C4-2B (cell line): ENCODE measurements around the gene WFDC1.

Source experiments
- H3K27ac ChIP-seq: fragments of 450-650 bp; 2 replicates; pipeline ENCODE4 v1.5.1; 2017
- ZFX ChIP-seq: fragments of 450-650 bp; IDR thresholded peaks from 2 replicates; pipeline ENCODE4 v1.6.1; 2017
- TF ChIP-seq, protein P1 (sequence below): fragments of 450-650 bp; conservative IDR thresholded peaks from 2 replicates; pipeline ENCODE4 v1.5.1; 2017; ENCODE audit warnings: mild to moderate bottlenecking

WFDC1 gene

DNA sequence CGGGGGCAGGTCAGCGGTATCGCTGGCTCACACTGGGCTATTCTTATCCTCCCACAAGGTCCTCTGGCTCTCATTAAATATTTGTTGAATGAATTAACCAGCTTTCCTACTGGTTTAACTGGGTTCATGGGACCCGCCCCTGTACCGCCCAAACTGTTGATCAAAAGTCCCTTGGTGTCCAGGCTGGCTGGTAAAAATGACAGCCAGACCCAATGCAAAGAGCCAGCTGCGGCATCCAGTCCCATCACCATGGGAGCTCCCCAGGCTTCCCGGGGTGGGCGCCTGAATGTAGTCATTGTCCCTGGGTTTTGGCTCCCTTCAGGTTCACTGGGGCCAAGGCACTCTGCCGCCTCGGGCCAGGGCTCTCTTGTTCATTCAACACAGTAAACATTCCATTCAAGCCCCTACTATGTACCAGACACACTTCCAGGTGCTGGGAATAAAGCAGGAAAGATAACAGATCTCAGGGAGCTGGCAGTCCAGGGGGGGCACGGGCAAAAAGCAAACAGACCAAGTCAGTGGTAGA is 62.0 kb downstream of the WFDC1 start:
- TF ChIP-seq, protein P1, sequence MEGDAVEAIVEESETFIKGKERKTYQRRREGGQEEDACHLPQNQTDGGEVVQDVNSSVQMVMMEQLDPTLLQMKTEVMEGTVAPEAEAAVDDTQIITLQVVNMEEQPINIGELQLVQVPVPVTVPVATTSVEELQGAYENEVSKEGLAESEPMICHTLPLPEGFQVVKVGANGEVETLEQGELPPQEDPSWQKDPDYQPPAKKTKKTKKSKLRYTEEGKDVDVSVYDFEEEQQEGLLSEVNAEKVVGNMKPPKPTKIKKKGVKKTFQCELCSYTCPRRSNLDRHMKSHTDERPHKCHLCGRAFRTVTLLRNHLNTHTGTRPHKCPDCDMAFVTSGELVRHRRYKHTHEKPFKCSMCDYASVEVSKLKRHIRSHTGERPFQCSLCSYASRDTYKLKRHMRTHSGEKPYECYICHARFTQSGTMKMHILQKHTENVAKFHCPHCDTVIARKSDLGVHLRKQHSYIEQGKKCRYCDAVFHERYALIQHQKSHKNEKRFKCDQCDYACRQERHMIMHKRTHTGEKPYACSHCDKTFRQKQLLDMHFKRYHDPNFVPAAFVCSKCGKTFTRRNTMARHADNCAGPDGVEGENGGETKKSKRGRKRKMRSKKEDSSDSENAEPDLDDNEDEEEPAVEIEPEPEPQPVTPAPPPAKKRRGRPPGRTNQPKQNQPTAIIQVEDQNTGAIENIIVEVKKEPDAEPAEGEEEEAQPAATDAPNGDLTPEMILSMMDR = no peak
- TF ChIP-seq ZFX = no peak
- H3K27ac ChIP-seq = peak overlapping the region; percentile 63

DNA sequence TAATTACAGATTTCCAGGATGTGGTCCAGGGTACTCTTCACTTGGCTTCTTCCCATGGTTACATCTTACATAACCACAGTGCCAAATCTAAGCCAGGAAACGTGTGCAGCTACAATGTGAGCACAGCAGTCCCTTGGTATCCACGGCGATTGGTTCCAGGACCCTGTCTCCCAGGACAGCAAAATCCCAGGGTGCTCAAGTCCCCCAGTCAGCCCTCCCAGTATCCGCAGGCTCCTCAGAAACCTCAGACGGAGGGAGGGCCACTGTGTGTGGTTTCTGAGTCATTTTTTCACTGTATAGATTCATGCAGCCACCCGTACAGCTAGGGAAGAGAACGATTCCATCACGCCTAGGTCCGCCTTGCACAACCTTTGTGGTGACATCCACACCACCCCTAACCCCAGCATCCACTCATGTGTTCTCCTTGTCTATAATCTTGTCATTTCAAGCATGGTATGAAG is 62.5 kb downstream of the WFDC1 start:
- no peak for TF ChIP-seq ZFX
- TF ChIP-seq, protein P1 = no peak
- H3K27ac ChIP-seq = peak overlapping the region; percentile 63

DNA sequence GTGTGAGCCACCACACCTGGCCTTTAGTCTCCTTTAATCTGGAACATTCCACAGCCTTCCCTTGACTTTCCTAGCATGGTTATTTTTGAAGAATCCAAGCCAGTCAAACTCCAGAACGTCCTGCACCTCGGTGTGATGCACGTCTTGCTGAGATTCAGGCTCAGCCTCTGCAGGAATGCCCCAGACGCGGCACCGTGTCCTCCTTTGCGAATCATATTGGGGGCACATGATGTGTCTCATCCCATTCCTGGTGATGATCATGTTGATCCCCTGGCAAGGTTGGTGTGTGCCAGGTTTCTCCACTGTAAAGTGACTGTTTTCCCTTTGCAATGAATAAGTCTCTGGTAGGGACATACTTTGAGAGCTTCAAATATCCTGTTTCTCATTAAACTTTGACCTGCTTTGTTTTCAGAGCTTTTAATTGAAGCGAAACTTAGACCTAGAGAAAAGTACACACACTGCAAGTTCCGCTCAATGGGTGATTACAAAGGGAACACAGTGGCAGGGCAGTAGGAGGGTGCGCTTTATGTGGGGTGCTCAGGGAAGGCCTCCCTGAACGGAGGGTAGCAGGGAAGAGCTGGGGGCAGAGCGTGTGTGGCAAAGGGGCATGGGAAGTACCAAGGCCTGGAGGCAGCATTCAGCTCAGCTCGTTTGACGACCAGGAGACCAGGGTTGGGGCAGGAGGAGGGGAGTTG is 64.1 kb downstream of the WFDC1 start:
- TF ChIP-seq, protein P1 = no peak
- TF ChIP-seq ZFX = no peak
- no peak overlapping the region for H3K27ac ChIP-seq

DNA sequence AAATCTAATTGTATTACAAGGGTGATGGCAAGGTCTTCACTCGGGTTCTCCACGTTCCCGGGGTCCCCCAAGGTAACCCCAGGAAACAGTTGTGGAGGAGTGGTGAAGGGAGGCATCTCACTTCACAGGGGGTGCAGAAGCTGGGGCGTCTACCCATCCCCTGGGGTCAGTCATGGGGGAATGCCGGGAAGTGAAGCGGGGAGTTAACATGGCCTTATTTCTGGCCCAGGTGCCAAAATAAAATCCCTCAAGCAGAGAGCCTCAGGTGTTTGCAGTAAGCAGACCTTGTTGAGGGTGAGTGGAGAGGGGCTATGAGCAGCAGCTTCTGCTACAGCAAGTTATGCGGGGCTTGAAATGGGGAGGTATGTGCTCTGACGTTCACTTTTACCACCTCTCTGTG is 64.6 kb downstream of the WFDC1 start:
- no peak overlapping the region for H3K27ac ChIP-seq
- TF ChIP-seq, protein P1 = no peak
- no peak for TF ChIP-seq ZFX

DNA sequence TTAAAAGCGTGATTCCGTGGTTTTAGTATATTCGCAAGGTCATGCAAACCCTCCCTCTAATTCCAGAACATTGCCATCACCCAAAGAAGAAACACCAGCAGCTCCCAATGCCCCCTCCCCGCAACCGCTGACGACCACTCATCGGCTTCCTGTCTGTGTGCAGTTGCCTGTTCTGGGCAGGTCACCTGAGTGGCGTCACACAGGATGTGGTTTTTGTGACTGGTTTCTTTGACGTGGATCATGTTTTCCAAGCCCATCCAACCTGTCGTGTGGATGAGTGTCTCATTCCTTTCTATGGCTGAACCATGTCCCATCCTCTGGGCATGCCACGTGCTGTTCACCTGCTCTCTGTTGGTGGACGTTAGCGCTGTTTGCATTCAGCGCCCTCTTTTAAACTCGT is 65.5 kb downstream of the WFDC1 start:
- TF ChIP-seq, protein P1 = no peak
- TF ChIP-seq ZFX = no peak
- no peak overlapping the region for H3K27ac ChIP-seq

DNA sequence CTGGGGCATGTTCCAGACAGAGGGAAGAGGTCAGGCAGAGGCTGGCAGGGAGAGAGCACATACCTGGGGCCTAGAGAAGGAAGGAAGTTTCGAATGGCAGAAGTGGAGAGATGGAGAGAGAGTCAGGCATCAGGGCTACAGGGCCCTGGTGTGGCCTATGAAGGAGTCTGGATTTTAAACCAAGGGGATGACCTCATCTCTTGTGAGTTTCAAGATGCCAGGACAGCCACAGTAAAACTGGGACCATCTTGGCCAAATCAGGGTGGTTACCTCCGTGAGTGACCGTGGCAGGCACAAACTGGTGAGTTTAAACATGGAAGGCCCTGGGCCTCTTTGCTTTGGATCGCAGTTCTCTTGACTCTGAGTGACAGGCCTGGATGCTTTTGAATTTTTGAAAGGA is 66.1 kb downstream of the WFDC1 start:
- TF ChIP-seq ZFX = no peak
- TF ChIP-seq, protein P1 = no peak
- H3K27ac ChIP-seq = no peak overlapping the region

DNA sequence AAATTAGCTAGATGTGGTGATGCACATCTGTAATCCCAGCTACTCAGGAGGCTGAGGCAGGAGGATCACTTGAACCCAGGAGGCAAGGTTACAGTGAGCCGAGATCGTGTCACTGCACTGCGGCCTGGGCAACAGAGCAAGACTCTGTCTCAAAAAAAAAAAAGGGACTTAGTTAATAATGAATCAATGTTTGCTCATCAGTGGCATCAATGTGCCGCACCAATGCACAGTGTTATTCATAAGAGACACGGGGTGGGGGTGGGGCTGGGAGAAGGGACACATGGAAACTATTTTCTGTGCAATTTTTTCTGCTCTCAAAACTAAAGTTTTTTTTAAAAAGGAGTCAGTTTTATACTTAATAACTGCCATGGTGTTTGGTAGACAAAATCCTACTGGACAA is 66.9 kb downstream of the WFDC1 start:
- no peak for TF ChIP-seq ZFX
- TF ChIP-seq, protein P1 = no peak
- no peak overlapping the region for H3K27ac ChIP-seq
